K562 (cell line): ENCODE data around the gene MTMR4. TPM values are rescaled to one million over a fixed set of nuclear protein-coding genes. Genes with fewer than 3 reads are reported as not detected.

ENCODE experiments used
- ATAC-seq: fragments of 200-7000 bp; cut with Tn5 transposase; 3 replicates; pipeline ENCODE4 v1.9.1; 2020; ENCODE audit warnings: moderate library complexity
- BruUV-seq: library from RNA; stranded (reverse); fragments of 400-500 nt; replicated peaks from 2 replicates; lab custom pipeline; 2021; lab: Mats Ljungman, UMichigan
- CTCF ChIA-PET: fragments of 300-600 bp; formaldehyde crosslinking; extraction: SDS; loops from one replicate; lab custom pipeline; 2021; ENCODE audit warnings: low intra/inter-chr PET ratio; lab: Yijun Ruan, JAX
- POLR2A ChIA-PET: fragments of 300-600, 350-650 bp; sonication (Branson Sonifier 250); formaldehyde crosslinking; extraction: SDS; loops from one replicate; lab custom pipeline; 2021; ENCODE audit warnings: antibody characterized with exemption, inconsistent platforms; lab: Yijun Ruan, JAX
- DNase-seq, 4 experiments: peaks; one replicate each; pipeline versions ENCODE4 v3.0.0 to v3.0.0-alpha.2; 2011 to 2018; ENCODE audit warnings: low spot score in 3 of 4, mixed read lengths in 3 of 4; ENCODE audit errors: extremely low read depth in 1 of 4
- FAIRE-seq: peaks from 2 replicates; lab custom pipeline; 2011; peaks lifted over from hg19 to GRCh38; lab: Jason Lieb, UNC
- H2AFZ ChIP-seq: 2 replicates; pipeline ENCODE4 v1.6.0; 2011; ENCODE audit warnings: low read depth, low read length, control low read depth, inconsistent platforms
- H3K27ac ChIP-seq: fragments of 200-600 bp; 3 replicates; pipeline ENCODE4 v1.8.0; 2011; ENCODE audit warnings: low read depth, mild to moderate bottlenecking, control low read depth, inconsistent platforms, low read length, moderate library complexity, mixed read lengths; ENCODE audit errors: extremely low read depth
- H3K27me3 ChIP-seq, 2 experiments: fragments of 300-600 bp in 1 of 2; 2 replicates in 1 of 2; 3 replicates in 1 of 2; pipeline versions ENCODE4 v1.6.0 to v1.8.0; 2011; ENCODE audit warnings: inconsistent platforms in 2 of 2, low read length in 2 of 2, mild to moderate bottlenecking in 1 of 2, mixed read lengths in 1 of 2, moderate library complexity in 1 of 2; ENCODE audit not compliant: control insufficient read depth in 2 of 2, insufficient read depth in 2 of 2
- H3K36me3 ChIP-seq: fragments of 300-600 bp; 3 replicates; pipeline ENCODE4 v1.8.0; 2011; ENCODE audit warnings: mild to moderate bottlenecking, low read length, inconsistent platforms; ENCODE audit not compliant: control insufficient read depth, insufficient read depth
- H3K4me1 ChIP-seq, 2 experiments: fragments of 200-600 bp in 1 of 2; replicated peaks in 1 of 2; 2 replicates in 1 of 2; 3 replicates in 1 of 2; pipeline versions ENCODE4 v1.5.1 to v1.8.0; 2011; ENCODE audit warnings: inconsistent platforms in 2 of 2, low read length in 2 of 2, mild to moderate bottlenecking in 1 of 2, mixed read lengths in 1 of 2, moderate library complexity in 1 of 2; ENCODE audit not compliant: control insufficient read depth in 2 of 2, insufficient read depth in 2 of 2
- H3K4me2 ChIP-seq: 2 replicates; pipeline ENCODE4 v1.6.1; 2011; ENCODE audit warnings: low read length, control low read depth, inconsistent platforms, mixed read lengths; ENCODE audit not compliant: insufficient read depth
- H3K4me3 ChIP-seq: fragments of 200-600 bp; sonication (generic), shearing (Covaris generic); 2 replicates; pipeline ENCODE4 v1.5.1; 2016; ENCODE audit warnings: control low read depth, inconsistent platforms
- H3K79me2 ChIP-seq: fragments of 200-600 bp; 3 replicates; pipeline ENCODE4 v1.8.0; 2011; ENCODE audit warnings: low read length, inconsistent platforms; ENCODE audit not compliant: control insufficient read depth, insufficient read depth
- H3K9ac ChIP-seq, 2 experiments: 2 replicates each; pipeline versions ENCODE4 v1.6.0 to v1.6.1; 2011; ENCODE audit warnings: low read depth in 2 of 2, low read length in 2 of 2, control low read depth in 1 of 2, inconsistent platforms in 1 of 2, mild to moderate bottlenecking in 1 of 2, mixed read lengths in 1 of 2; ENCODE audit not compliant: insufficient read depth in 1 of 2
- H3K9me1 ChIP-seq: one replicate; pipeline ENCODE4 v1.6.0; 2011; ENCODE audit warnings: inconsistent platforms, mild to moderate bottlenecking, low read length, moderate library complexity; ENCODE audit not compliant: control insufficient read depth, insufficient read depth
- H3K9me3 ChIP-seq: replicated peaks from 2 replicates; pipeline ENCODE4 v1.5.1; 2011; ENCODE audit warnings: low read depth, low read length, inconsistent platforms; ENCODE audit not compliant: control insufficient read depth, insufficient read depth
- H4K20me1 ChIP-seq: replicated peaks from 2 replicates; pipeline ENCODE4 v1.6.1; 2011; ENCODE audit warnings: low read length, inconsistent platforms, mixed read lengths; ENCODE audit not compliant: control insufficient read depth, insufficient read depth
- BMI1 ChIP-seq: fragments of 150-350 bp; IDR thresholded peaks from 2 replicates; pipeline ENCODE4 v1.6.1; 2014; ENCODE audit warnings: low read length
- CLOCK ChIP-seq: fragments of 250-450 bp; sonication (Bioruptor Pico); IDR thresholded peaks from 2 replicates; pipeline ENCODE4 v1.4.0; 2020; ENCODE audit warnings: mild to moderate bottlenecking, moderate library complexity, borderline replicate concordance
- IFI16 ChIP-seq: fragments of 250-450 bp; sonication (Bioruptor Pico); IDR thresholded peaks from 2 replicates; pipeline ENCODE4 v2.1.2; 2022; ENCODE audit warnings: mild to moderate bottlenecking, inconsistent platforms
- ZFP30 ChIP-seq: fragments of 250-450 bp; sonication (Bioruptor Pico); IDR thresholded peaks from 2 replicates; pipeline ENCODE4 v1.8.0; 2022; ENCODE audit warnings: moderate library complexity, mild to moderate bottlenecking, inconsistent platforms, borderline replicate concordance
- ZNF134 ChIP-seq: fragments of 250-450 bp; sonication (Bioruptor Pico); conservative IDR thresholded peaks from 2 replicates; pipeline ENCODE4 v1.4.0; 2020
- ZNF644 ChIP-seq: fragments of 200-800 bp; sonication (Bioruptor generic); IDR thresholded peaks from 2 replicates; pipeline ENCODE4 v1.6.1; 2016; ENCODE audit warnings: low read depth, missing genetic modification characterization, missing compliant biosample characterization
- ZNF778 ChIP-seq: fragments of 450-650 bp; formaldehyde crosslinking; IDR thresholded peaks from 2 replicates; pipeline ENCODE4 v1.4.0; 2020; ENCODE audit warnings: mild to moderate bottlenecking, moderate library complexity
- WGBS: fragments of 100-300 bp; shearing (Covaris generic); methylation state at CpG from one replicate; pipeline ENCODE4 v1.1.6; 2016; ENCODE audit warnings: low coverage, mixed read lengths; ENCODE audit not compliant: insufficient coverage; ENCODE audit errors: missing lambda C conversion rate; 5-methylcytosine and 5-hydroxymethylcytosine counted together
- in situ Hi-C: fragments of 300-500 bp; cut with MboI; formaldehyde crosslinking; loops from 4 replicates; pipeline ENCODE4 v1.15.0; 2018; ENCODE audit warnings: inconsistent platforms, mixed read lengths
- intact Hi-C: fragments of 100-400 bp; cut with micrococcal nuclease; formaldehyde crosslinking; loops from 2 replicates; pipeline ENCODE4 v1.14.2; 2022
- polyA plus RNA-seq, 8 experiments: library from polyadenylated mRNA; depleted of rRNA in 4 of 8; stranded (reverse) in 5 of 8; unstranded in 3 of 8; fragments of >200 nt; fragmentation: Nextera tagmentation in 2 of 8; fragmentation: Illumina TruSeq in 1 of 8; extraction: Ambion mirVana in 2 of 8; extraction: Trizol in 1 of 8; gene quantifications; 2 replicates each; pipeline versions ENCODE4 v1.2.1 to v1.2.3, GENCODE V29; 2011 to 2014; ENCODE audit warnings: inconsistent platforms in 1 of 8, missing spikeins in 1 of 8
- total RNA-seq, 7 experiments: library from RNA; depleted of rRNA in 6 of 7; stranded (reverse); fragments of >200 nt in 6 of 7; fragmentation: Illumina TruSeq in 2 of 7; extraction: Trizol in 2 of 7; gene quantifications; 2 replicates each; pipeline versions ENCODE4 v1.2.1 to v1.2.3, GENCODE V29; 2011 to 2021; ENCODE audit warnings: low replicate concordance in 1 of 7
- TF ChIP-seq, protein P1 (sequence below): fragments of 450-650 bp; formaldehyde crosslinking; IDR thresholded peaks from 2 replicates; pipeline ENCODE4 v1.4.0; 2022; ENCODE audit warnings: missing genetic modification characterization
- TF ChIP-seq, protein P2 (sequence below): fragments of 250-450 bp; sonication (Bioruptor Pico); IDR thresholded peaks from 2 replicates; pipeline ENCODE4 v1.8.0; 2022; ENCODE audit warnings: moderate library complexity, mild to moderate bottlenecking, inconsistent platforms

MTMR4 gene
- total and polyA plus RNA-seq, 9 of the 15 experiments (the other 6 are each of a cell fraction or from before 2014, with no cell fraction given): 8.8 to 45.7 (median 28.7) TPM

- Histone ChIP-seq H4K20me1 (peaks cover 4% of the 10 kb centered on the region), H3K79me2 (no peaks in the 10 kb centered on the region), H3K27me3 (no peaks in the 10 kb centered on the region), H3K9me1 (no peaks in the 10 kb centered on the region), H3K4me1 (peaks cover 2 to 16% of the 10 kb centered on the region in 2 experiments; a peak in 4 of 5 replicates), H3K9me3 (no peaks in the 10 kb centered on the region), H2AFZ (no peak overlapping the region), H3K27ac (no peak overlapping the region), H3K4me3 (no peak overlapping the region), H3K4me2 (no peak overlapping the region), H3K36me3 (no peaks in the 10 kb centered on the region), H3K9ac (no peak overlapping the region)
- ATAC-seq (no peak), FAIRE-seq (no peak), DNase-seq (no peak)
- in situ Hi-C loops: no loop called here
- BruUV-seq: no TSS peak
- ChIA-PET CTCF (no interaction called here), POLR2A (interaction anchor here (1.0 to 2.1 kb wide), 5 partner anchors 8 to 22 kb away, joined by 3 to 7 read pairs (median 4); partner anchors contain the start of gene MTMR4)
- intact Hi-C loops: no loop called here
- 0% methylated on average over 3 of the region's 3 CpGs for WGBS
- TF ChIP-seq ZNF778: no peak
- no peak for TF ChIP-seq ZNF134 (CRISPR knock-in tag)
- no peak for TF ChIP-seq CLOCK (CRISPR knock-in tag)
- TF ChIP-seq ZFP30 (CRISPR knock-in tag): no peak
- TF ChIP-seq BMI1: no peak
- TF ChIP-seq, protein P1, sequence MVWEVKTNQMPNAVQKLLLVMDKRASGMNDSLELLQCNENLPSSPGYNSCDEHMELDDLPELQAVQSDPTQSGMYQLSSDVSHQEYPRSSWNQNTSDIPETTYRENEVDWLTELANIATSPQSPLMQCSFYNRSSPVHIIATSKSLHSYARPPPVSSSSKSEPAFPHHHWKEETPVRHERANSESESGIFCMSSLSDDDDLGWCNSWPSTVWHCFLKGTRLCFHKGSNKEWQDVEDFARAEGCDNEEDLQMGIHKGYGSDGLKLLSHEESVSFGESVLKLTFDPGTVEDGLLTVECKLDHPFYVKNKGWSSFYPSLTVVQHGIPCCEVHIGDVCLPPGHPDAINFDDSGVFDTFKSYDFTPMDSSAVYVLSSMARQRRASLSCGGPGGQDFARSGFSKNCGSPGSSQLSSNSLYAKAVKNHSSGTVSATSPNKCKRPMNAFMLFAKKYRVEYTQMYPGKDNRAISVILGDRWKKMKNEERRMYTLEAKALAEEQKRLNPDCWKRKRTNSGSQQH (CRISPR knock-in tag): no peak
- TF ChIP-seq ZNF644 (tag): no peak
- TF ChIP-seq, protein P2, sequence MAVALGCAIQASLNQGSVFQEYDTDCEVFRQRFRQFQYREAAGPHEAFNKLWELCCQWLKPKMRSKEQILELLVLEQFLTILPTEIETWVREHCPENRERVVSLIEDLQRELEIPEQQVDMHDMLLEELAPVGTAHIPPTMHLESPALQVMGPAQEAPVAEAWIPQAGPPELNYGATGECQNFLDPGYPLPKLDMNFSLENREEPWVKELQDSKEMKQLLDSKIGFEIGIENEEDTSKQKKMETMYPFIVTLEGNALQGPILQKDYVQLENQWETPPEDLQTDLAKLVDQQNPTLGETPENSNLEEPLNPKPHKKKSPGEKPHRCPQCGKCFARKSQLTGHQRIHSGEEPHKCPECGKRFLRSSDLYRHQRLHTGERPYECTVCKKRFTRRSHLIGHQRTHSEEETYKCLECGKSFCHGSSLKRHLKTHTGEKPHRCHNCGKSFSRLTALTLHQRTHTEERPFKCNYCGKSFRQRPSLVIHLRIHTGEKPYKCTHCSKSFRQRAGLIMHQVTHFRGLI (CRISPR knock-in tag): no peak
- no peak for TF ChIP-seq IFI16 (CRISPR knock-in tag)
Measured at GRCh38 chr17:58528443-58528842, 14.0 kb upstream of the MTMR4 start.
